H1 (cell line): ENCODE measurements around the gene JPH3. TPM values are rescaled to one million over a fixed set of nuclear protein-coding genes. Genes with fewer than 3 reads are reported as not detected.

ENCODE experiments used
- CTCF ChIA-PET: fragments of 300-600 bp; sonication (Branson Sonifier 250); formaldehyde crosslinking; loops from one replicate; lab custom pipeline; 2021; ENCODE audit not compliant: partially characterized antibody; lab: Charles Lee
- POLR2A ChIA-PET: fragments of 300-600 bp; sonication (Branson Sonifier 250); formaldehyde crosslinking; loops from one replicate; lab custom pipeline; 2021; ENCODE audit warnings: inconsistent platforms; ENCODE audit not compliant: partially characterized antibody; lab: Charles Lee
- DNase-seq, 2 experiments: peaks; one replicate each; pipeline versions ENCODE4 v3.0.0 to v3.0.0-alpha.2; 2010 to 2022; ENCODE audit warnings: low spot score in 2 of 2, low read depth in 1 of 2, mixed read lengths in 1 of 2
- FAIRE-seq: peaks from 2 replicates; lab custom pipeline; 2011; peaks lifted over from hg19 to GRCh38; lab: Jason Lieb, UNC
- H2AFZ ChIP-seq: 2 replicates; pipeline ENCODE4 v1.8.1; 2012; ENCODE audit warnings: low read length, inconsistent platforms
- H2AK5ac ChIP-seq: 2 replicates; pipeline ENCODE4 v1.6.1; 2013; ENCODE audit warnings: low read depth, low read length
- H2BK120ac ChIP-seq: replicated peaks from 2 replicates; pipeline ENCODE3; 2013; ENCODE audit warnings: low read depth, low read length, inconsistent platforms
- H2BK12ac ChIP-seq: 2 replicates; pipeline ENCODE4 v1.6.1; 2013; ENCODE audit warnings: low read depth, low read length
- H2BK15ac ChIP-seq: 2 replicates; pipeline ENCODE4 v1.6.1; 2013; ENCODE audit warnings: low read length
- H2BK20ac ChIP-seq: 2 replicates; pipeline ENCODE4 v1.6.1; 2013; ENCODE audit warnings: low read length
- H2BK5ac ChIP-seq: 2 replicates; pipeline ENCODE4 v1.6.1; 2013; ENCODE audit warnings: low read depth, low read length
- H3K14ac ChIP-seq: 2 replicates; pipeline ENCODE4 v1.6.1; 2013; ENCODE audit warnings: inconsistent platforms; ENCODE audit not compliant: insufficient read length
- H3K18ac ChIP-seq: 2 replicates; pipeline ENCODE4 v1.6.1; 2013; ENCODE audit warnings: low read length; ENCODE audit errors: extremely low read depth
- H3K23ac ChIP-seq: 2 replicates; pipeline ENCODE4 v1.6.1; 2013; ENCODE audit warnings: inconsistent platforms; ENCODE audit not compliant: insufficient read length
- H3K23me2 ChIP-seq: 2 replicates; pipeline ENCODE4 v1.6.1; 2013; ENCODE audit warnings: low read depth, low read length
- H3K27ac ChIP-seq: 2 replicates; pipeline ENCODE4 v1.6.1; 2011; ENCODE audit warnings: low read depth, low read length, inconsistent platforms
- H3K27me3 ChIP-seq, 4 experiments: replicated peaks in 1 of 4; 1 replicate in 1 of 4; 2 replicates in 3 of 4; pipeline versions ENCODE4 v1.6.1 to v1.8.1; 2011 to 2013; ENCODE audit warnings: low read length in 3 of 4, mild to moderate bottlenecking in 3 of 4, inconsistent platforms in 2 of 4, mixed read lengths in 2 of 4, moderate library complexity in 1 of 4; ENCODE audit not compliant: control insufficient read depth in 3 of 4, insufficient read depth in 3 of 4; ENCODE audit errors: extremely low read depth in 1 of 4
- H3K36me3 ChIP-seq, 4 experiments: 2 replicates each; pipeline versions ENCODE4 v1.6.1 to v1.8.1; 2011 to 2013; ENCODE audit warnings: mild to moderate bottlenecking in 4 of 4, low read length in 3 of 4, moderate library complexity in 2 of 4, control low read depth in 1 of 4, inconsistent platforms in 1 of 4; ENCODE audit not compliant: insufficient read depth in 4 of 4, control insufficient read depth in 2 of 4
- H3K4ac ChIP-seq: replicated peaks from 2 replicates; pipeline ENCODE3; 2013; ENCODE audit warnings: low read length, low read depth, mixed read lengths, inconsistent platforms; ENCODE audit not compliant: insufficient read length
- H3K4me1 ChIP-seq, 4 experiments: replicated peaks in 1 of 4; 1 replicate in 1 of 4; 2 replicates in 3 of 4; pipeline versions ENCODE4 v1.6.1 to v1.8.1; 2011 to 2013; ENCODE audit warnings: low read length in 3 of 4, inconsistent platforms in 2 of 4, mixed read lengths in 1 of 4; ENCODE audit not compliant: insufficient read depth in 4 of 4, control insufficient read depth in 3 of 4
- H3K4me2 ChIP-seq, 2 experiments: 2 replicates each; pipeline versions ENCODE4 v1.6.1 to v1.8.1; 2011 to 2013; ENCODE audit warnings: low read depth in 2 of 2, low read length in 2 of 2, control low read depth in 1 of 2, inconsistent platforms in 1 of 2, mild to moderate bottlenecking in 1 of 2; ENCODE audit not compliant: insufficient read depth in 1 of 2
- H3K4me3 ChIP-seq, 4 experiments: fragments of 200-600, 300-600 bp in 1 of 4; sonication (generic), shearing (Covaris generic), sonication (Bioruptor Twin) in 1 of 4; 2 replicates each; pipeline versions ENCODE4 v1.5.1 to v1.8.1; 2011 to 2016; ENCODE audit warnings: low read length in 4 of 4, low read depth in 3 of 4, control low read depth in 2 of 4, inconsistent platforms in 2 of 4, mild to moderate bottlenecking in 2 of 4, mixed read lengths in 1 of 4, moderate library complexity in 1 of 4; ENCODE audit not compliant: insufficient read depth in 2 of 4; ENCODE audit errors: extremely low read depth in 1 of 4
- H3K56ac ChIP-seq: replicated peaks from 2 replicates; pipeline ENCODE3; 2013; ENCODE audit warnings: low read depth, mild to moderate bottlenecking, mixed read lengths, low read length, inconsistent platforms; ENCODE audit not compliant: insufficient read length
- H3K79me1 ChIP-seq: 2 replicates; pipeline ENCODE4 v1.6.1; 2013; ENCODE audit warnings: low read depth, low read length, control low read depth
- H3K79me2 ChIP-seq, 2 experiments: 2 replicates each; pipeline versions ENCODE4 v1.6.1 to v1.8.1; 2012 to 2013; ENCODE audit warnings: low read length in 2 of 2, mild to moderate bottlenecking in 2 of 2, inconsistent platforms in 1 of 2; ENCODE audit not compliant: insufficient read depth in 2 of 2, control insufficient read depth in 1 of 2
- H3K9ac ChIP-seq, 4 experiments: replicated peaks in 1 of 4; 1 replicate in 1 of 4; 2 replicates in 3 of 4; pipeline versions ENCODE4 v1.6.1 to v1.8.1; 2011 to 2013; ENCODE audit warnings: low read depth in 3 of 4, low read length in 3 of 4, control low read depth in 2 of 4, mild to moderate bottlenecking in 2 of 4, moderate library complexity in 2 of 4, inconsistent platforms in 1 of 4; ENCODE audit errors: extremely low read depth in 1 of 4
- H3K9me3 ChIP-seq, 2 experiments: 2 replicates each; pipeline versions ENCODE4 v1.6.1 to v1.8.1; 2012 to 2013; ENCODE audit warnings: mild to moderate bottlenecking in 2 of 2, moderate library complexity in 2 of 2, control low read depth in 1 of 2, inconsistent platforms in 1 of 2, low read depth in 1 of 2, low read length in 1 of 2, mixed read lengths in 1 of 2; ENCODE audit not compliant: insufficient read depth in 2 of 2
- H4K20me1 ChIP-seq, 2 experiments: replicated peaks in 1 of 2; 2 replicates each; pipeline versions ENCODE3 to v1.8.1; 2011 to 2013; ENCODE audit warnings: inconsistent platforms in 2 of 2, low read length in 2 of 2, mild to moderate bottlenecking in 1 of 2; ENCODE audit not compliant: insufficient read depth in 2 of 2, control insufficient read depth in 1 of 2
- H4K5ac ChIP-seq: 2 replicates; pipeline ENCODE4 v1.6.1; 2013; ENCODE audit warnings: low read length, low read depth, mixed read lengths, inconsistent platforms; ENCODE audit not compliant: insufficient read length
- H4K8ac ChIP-seq: 2 replicates; pipeline ENCODE4 v1.8.0; 2013; ENCODE audit warnings: mild to moderate bottlenecking, moderate library complexity, low read length, inconsistent platforms; ENCODE audit not compliant: insufficient read depth; ENCODE audit errors: extremely low read depth
- H4K91ac ChIP-seq: replicated peaks from 2 replicates; pipeline ENCODE3; 2013; ENCODE audit warnings: low read length, mixed read lengths, inconsistent platforms; ENCODE audit not compliant: insufficient read length
- CTCF ChIP-seq, 3 experiments: IDR thresholded peaks; 1 replicate in 2 of 3; 2 replicates in 1 of 3; pipeline versions ENCODE4 v1.5.1 to v1.6.1; 2011; ENCODE audit warnings: low read length in 3 of 3, mild to moderate bottlenecking in 3 of 3, inconsistent platforms in 2 of 3, low read depth in 1 of 3, moderate library complexity in 1 of 3; ENCODE audit not compliant: insufficient read depth in 1 of 3; ENCODE audit errors: control extremely low read depth in 1 of 3
- POLR2A ChIP-seq, 2 experiments: IDR thresholded peaks; 1 replicate in 1 of 2; 2 replicates in 1 of 2; pipeline ENCODE4 v1.6.1; 2011; ENCODE audit warnings: low read depth in 2 of 2, low read length in 2 of 2, mild to moderate bottlenecking in 2 of 2; ENCODE audit errors: control extremely low read depth in 1 of 2
- WGBS, 2 experiments: shearing (Covaris generic) in 1 of 2; methylation state at CpG; one replicate each; pipeline versions ENCODE4 v1.1.6 to v1.1.7; 2013 to 2015; ENCODE audit warnings: low lambda C conversion rate in 2 of 2, mixed read lengths in 2 of 2, inconsistent platforms in 1 of 2, low coverage in 1 of 2, missing lambda C conversion rate in 1 of 2; ENCODE audit not compliant: insufficient replicate concordance in 2 of 2, insufficient coverage in 1 of 2, insufficient read length in 1 of 2; ENCODE audit errors: extremely low coverage in 1 of 2, missing lambda C conversion rate in 1 of 2; 5-methylcytosine and 5-hydroxymethylcytosine counted together
- polyA plus RNA-seq, 7 experiments: library from polyadenylated mRNA; depleted of rRNA in 3 of 7; stranded (reverse) in 5 of 7; unstranded in 2 of 7; fragments of >200 nt in 5 of 7; fragments of 200-250 nt in 2 of 7; gene quantifications; 1 replicate in 5 of 7; 2 replicates in 1 of 7; 4 replicates in 1 of 7; pipeline versions ENCODE4 v1.2.1 to v1.2.3, GENCODE V29; 2011 to 2013; ENCODE audit warnings: missing spikeins in 2 of 7, mixed read lengths in 2 of 7
- total RNA-seq: library from RNA; stranded (reverse); fragmentation: NEBNext Ultra II Directional; extraction: Animal tissue kit (Norgen Biotek cat#: 25700); gene quantifications from 2 replicates; pipeline ENCODE4 v1.2.1, GENCODE V29; 2021
- TF ChIP-seq, protein P1 (sequence below): IDR thresholded peaks from 2 replicates; pipeline ENCODE4 v1.6.1; 2012; ENCODE audit warnings: inconsistent platforms
- TF ChIP-seq, protein P2 (sequence below): IDR thresholded peaks from 2 replicates; pipeline ENCODE4 v1.6.1; 2012; ENCODE audit warnings: inconsistent platforms

Gene JPH3
- total and polyA plus RNA-seq, 2 of the 8 experiments (the other 6 are each of a cell fraction or from before 2014, with no cell fraction given), result 10.3 to 28.3 TPM

DNA sequence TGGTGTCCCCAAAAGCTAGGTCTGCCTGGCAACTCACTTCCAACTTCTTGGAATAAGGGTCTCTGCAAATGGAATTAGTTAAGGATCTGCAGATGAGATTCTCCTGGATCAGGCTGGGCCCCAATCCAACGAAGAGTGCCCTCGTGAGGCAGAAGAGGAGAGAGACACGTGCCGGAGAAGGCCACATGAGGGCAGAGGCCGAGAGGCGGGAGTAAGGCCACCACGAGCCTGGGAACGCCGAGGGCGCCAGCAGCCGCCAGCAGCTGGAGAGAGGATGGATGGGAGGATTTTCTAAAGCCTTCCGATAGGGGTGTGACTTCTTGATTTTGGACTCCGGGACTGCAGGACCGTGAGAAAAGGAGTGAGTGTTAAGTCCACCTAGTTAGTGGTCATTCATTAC, 76.3 kb downstream of the JPH3 start:
- no peak overlapping the region for H3K27ac ChIP-seq
- no peak overlapping the region for H3K56ac ChIP-seq
- no peak overlapping the region for H3K18ac ChIP-seq
- H4K5ac ChIP-seq, result no peak overlapping the region
- no peak overlapping the region for H4K8ac ChIP-seq
- 78% methylated on average over 14 of the region's 14 CpGs; no CpG with 5 or more reads in 1 of the 2 experiments for WGBS, 2 experiments
- FAIRE-seq, result no peak
- no peak overlapping the region for H2BK15ac ChIP-seq
- H3K9me3 ChIP-seq, result no peaks in the 10 kb centered on the region
- no peak for DNase-seq
- H3K14ac ChIP-seq, result no peak overlapping the region
- ChIA-PET CTCF (interaction anchor here (0.7 to 2.1 kb wide), 9 partner anchors 11 to 128 kb away, joined by 3 to 11 read pairs (median 3); no protein-coding TSS in a partner anchor), POLR2A (interaction anchor here (0.9 to 1.3 kb wide), 2 partner anchors 14 to 191 kb away, joined by 3 read pairs; partner anchors contain the start of gene SLC7A5)
- no peak overlapping the region for H2BK120ac ChIP-seq
- H3K27me3 ChIP-seq, result no peaks in the 10 kb centered on the region
- H3K4me1 ChIP-seq, result peaks cover 0 to 3% (median 1%) of the 10 kb centered on the region in 4 experiments; a peak in 3 of 7 replicates
- TF ChIP-seq, protein P1, sequence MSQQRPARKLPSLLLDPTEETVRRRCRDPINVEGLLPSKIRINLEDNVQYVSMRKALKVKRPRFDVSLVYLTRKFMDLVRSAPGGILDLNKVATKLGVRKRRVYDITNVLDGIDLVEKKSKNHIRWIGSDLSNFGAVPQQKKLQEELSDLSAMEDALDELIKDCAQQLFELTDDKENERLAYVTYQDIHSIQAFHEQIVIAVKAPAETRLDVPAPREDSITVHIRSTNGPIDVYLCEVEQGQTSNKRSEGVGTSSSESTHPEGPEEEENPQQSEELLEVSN, result peak; percentile 69
- TF ChIP-seq CTCF (IDR thresholded peaks at IDR 0.05; ENCODE audit: control extremely low read depth in 1 of 3, insufficient read depth in 1 of 3, low read depth in 1 of 3, low read length in 3 of 3) (no peak), POLR2A (IDR thresholded peaks at IDR 0.05; ENCODE audit: control extremely low read depth in 1 of 2, low read depth in 2 of 2, low read length in 2 of 2) (no peak)
- TF ChIP-seq, protein P2, sequence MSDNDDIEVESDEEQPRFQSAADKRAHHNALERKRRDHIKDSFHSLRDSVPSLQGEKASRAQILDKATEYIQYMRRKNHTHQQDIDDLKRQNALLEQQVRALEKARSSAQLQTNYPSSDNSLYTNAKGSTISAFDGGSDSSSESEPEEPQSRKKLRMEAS, result peak; percentile 45; the same call in 1 of the 2 replicates
- H3K79me2 ChIP-seq, result no peaks in the 10 kb centered on the region
- H4K91ac ChIP-seq, result no peak overlapping the region
- H2AK5ac ChIP-seq, result no peak overlapping the region
- H3K9ac ChIP-seq, result no peak overlapping the region
- H3K23ac ChIP-seq, result no peak overlapping the region
- no peaks in the 10 kb centered on the region; the same call in 1 of the 2 replicates for H3K79me1 ChIP-seq
- H2BK12ac ChIP-seq, result no peak overlapping the region
- no peak overlapping the region for H3K4me2 ChIP-seq
- H3K4me3 ChIP-seq, result no peak overlapping the region
- peaks cover 6 to 8% of the 10 kb centered on the region in 2 experiments for H4K20me1 ChIP-seq
- no peak overlapping the region for H3K4ac ChIP-seq
- H3K36me3 ChIP-seq, result no peaks in the 10 kb centered on the region; a peak in 1 of 8 replicates
- no peak overlapping the region for H2BK20ac ChIP-seq
- no peak overlapping the region for H2AFZ ChIP-seq
- H2BK5ac ChIP-seq, result no peak overlapping the region
- H3K23me2 ChIP-seq, result no peaks in the 10 kb centered on the region
